Naive B cell (primary cell): ENCODE measurements around the gene RNF182. TPM values are rescaled to one million over a fixed set of nuclear protein-coding genes. Genes with fewer than 3 reads are reported as not detected.
A peak's percentile ranks its signal among the peaks of the same experiment; 100 is the strongest.
"Not testable (repeated sequence)": the region's sequence is repeated elsewhere in the genome, so short reads cannot be mapped to it uniquely, and the experiment has no call there.

Experiments used
- ATAC-seq, 2 donors: fragments of 150-1000 bp; cut with Tn5 transposase; 2 replicates each; pipeline ENCODE4 v1.10.0; 2021; ENCODE audit warnings: low read depth in 2 of 2, mild to moderate bottlenecking in 2 of 2, moderate library complexity in 2 of 2
- DNase-seq: peaks from one replicate; pipeline ENCODE4 v3.0.0; 2022
- H3K27ac Mint-ChIP-seq, 6 donors: one replicate each; pipeline ENCODE4 v1.8.0; 2020 to 2022; ENCODE audit warnings: mild to moderate bottlenecking in 6 of 6, mixed read lengths in 6 of 6, moderate library complexity in 5 of 6, inconsistent platforms in 2 of 6
- H3K27me3 Mint-ChIP-seq, 3 donors: one replicate each; pipeline ENCODE4 v1.8.0; 2021 to 2022; ENCODE audit warnings: mixed read lengths in 3 of 3, mild to moderate bottlenecking in 1 of 3
- H3K36me3 Mint-ChIP-seq, 2 donors: one replicate each; pipeline ENCODE4 v1.8.0; 2020 to 2022; ENCODE audit warnings: mixed read lengths in 2 of 2, inconsistent platforms in 1 of 2, mild to moderate bottlenecking in 1 of 2
- H3K4me1 Mint-ChIP-seq, 3 donors: one replicate each; pipeline ENCODE4 v1.8.0; 2020 to 2022; ENCODE audit warnings: mixed read lengths in 3 of 3, inconsistent platforms in 1 of 3, mild to moderate bottlenecking in 1 of 3, moderate library complexity in 1 of 3
- H3K4me3 Mint-ChIP-seq, 8 donors: one replicate each; pipeline ENCODE4 v1.8.0; 2020 to 2022; ENCODE audit warnings: mild to moderate bottlenecking in 8 of 8, mixed read lengths in 8 of 8, moderate library complexity in 8 of 8, inconsistent platforms in 2 of 8
- H3K9me3 Mint-ChIP-seq, 7 donors: one replicate each; pipeline ENCODE4 v1.8.0; 2020 to 2022; ENCODE audit warnings: mixed read lengths in 7 of 7, mild to moderate bottlenecking in 5 of 7, inconsistent platforms in 2 of 7, moderate library complexity in 1 of 7
- polyA plus RNA-seq, 6 donors: library from polyadenylated mRNA; unstranded; fragments of 300-500 nt; fragmentation: Illumina TruSeq; gene quantifications; one replicate each; pipeline ENCODE4 v1.2.3, GENCODE V29; 2021; ENCODE audit warnings: low read depth in 6 of 6

Gene RNF182
- polyA plus RNA-seq, 6 donors from 2014 or later = not detected

DNA sequence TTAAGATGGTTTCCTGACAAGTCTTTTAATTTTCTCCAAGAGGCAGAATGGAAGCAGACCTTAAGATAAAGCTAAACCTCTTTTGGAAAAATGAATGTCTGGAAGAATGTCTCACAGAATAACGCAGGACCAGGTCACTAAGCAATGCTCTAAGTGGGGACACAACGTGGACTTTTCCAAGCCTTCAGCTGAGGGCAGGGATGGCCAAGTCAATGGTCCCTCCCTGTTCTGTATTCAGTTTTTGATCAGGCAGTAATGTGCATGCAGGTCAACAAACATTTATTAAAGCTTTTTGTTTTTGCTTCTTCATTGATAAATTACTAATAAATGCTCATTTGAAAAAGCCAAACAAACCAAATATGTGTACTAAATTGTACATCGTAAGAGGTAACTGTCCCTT is 2.0 kb upstream of the RNF182 start:
- H3K36me3 Mint-ChIP-seq = no peaks in the 10 kb centered on the region
- peaks cover 0 to 4% (median 0%) of the 10 kb centered on the region in 7 donors for H3K9me3 Mint-ChIP-seq
- no peak for ATAC-seq
- peak overlapping the region in 1 of 8 donors; percentile 3 for H3K4me3 Mint-ChIP-seq
- peaks cover 40 to 45% (median 42%) of the 10 kb centered on the region in 3 donors for H3K27me3 Mint-ChIP-seq
- no peak for DNase-seq
- H3K4me1 Mint-ChIP-seq = peaks cover 14 to 17% (median 16%) of the 10 kb centered on the region in 3 donors
- H3K27ac Mint-ChIP-seq = no peak overlapping the region

DNA sequence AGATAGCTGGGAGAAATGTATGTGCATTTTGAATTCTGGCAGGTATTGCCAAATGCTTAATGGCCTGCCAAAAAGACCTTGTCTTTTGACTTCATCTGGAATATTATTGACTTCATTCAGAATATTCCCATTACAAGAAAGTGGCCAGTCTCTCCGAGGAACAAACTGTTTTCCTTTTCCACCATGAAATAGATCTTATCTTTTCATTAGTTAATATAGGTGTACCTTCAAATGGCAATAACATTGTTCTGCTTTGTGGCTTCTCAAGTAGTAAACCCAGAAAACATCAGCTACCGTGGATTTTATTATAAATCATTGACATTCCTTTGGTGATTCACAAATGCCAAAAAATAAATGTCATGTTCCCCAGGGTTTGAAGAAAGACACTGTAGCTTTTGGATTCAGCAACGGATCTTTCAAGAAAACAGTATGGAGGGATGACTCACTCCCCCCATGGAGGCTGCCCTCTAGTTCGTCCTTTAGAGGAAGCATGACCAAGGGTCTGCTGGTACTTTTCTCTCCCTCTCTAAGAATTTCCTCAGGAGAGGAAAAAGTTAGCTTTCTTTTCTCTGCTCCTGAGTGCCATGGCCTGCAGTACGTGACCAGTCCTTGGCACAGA is 1.1 kb upstream of the RNF182 start:
- DNase-seq (no peak), ATAC-seq (no peak)
- Mint-ChIP-seq H3K27ac (peak overlapping the region in 1 of 6 donors; percentile 39), H3K4me3 (peak overlapping the region in 6 of 8 donors; percentile 79 to 91 (median 88)), H3K4me1 (peaks cover 14 to 17% (median 16%) of the 10 kb centered on the region in 3 donors), H3K9me3 (peaks cover 0 to 4% (median 0%) of the 10 kb centered on the region in 7 donors), H3K27me3 (peaks cover 42 to 47% (median 46%) of the 10 kb centered on the region in 3 donors), H3K36me3 (no peaks in the 10 kb centered on the region)

DNA sequence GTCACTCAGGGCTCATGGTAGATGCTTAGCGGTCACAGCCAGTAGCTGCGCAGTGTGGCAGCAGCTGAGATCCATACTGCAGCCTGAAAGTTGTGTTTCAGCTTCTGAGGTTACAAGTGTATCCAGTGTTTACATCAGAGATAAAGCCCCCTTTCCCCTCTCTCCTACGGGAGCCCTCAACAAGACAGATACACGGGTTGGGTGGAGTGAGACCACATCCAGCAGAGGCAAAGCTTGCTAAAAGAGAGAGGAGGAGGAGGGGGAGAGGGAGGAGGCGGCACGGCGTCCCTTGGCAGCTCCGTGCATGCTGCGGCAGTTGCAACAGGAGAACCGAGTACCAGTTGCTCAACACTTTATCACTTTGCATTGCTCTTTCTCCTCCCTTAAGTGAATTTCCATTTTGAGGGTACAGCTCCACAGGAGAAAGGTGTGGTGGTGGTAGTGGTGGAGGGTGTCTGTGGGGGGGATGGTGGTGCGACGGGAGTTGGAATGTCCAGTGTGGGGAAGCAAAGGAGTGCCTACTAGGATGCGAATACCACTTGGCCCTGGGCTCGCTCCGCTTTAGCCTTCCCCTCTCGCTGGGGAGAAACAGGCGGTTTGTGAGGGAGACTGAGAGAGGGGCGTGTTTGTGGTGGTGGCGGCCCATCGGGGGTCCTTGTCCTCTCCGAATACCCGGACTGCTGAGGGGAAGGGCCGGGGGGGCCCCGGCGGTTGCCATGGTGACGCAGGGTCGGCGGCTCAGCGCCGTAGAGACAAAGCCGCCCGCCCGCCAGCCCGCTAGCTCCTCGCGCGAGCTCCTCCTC is 405 bp upstream of the RNF182 start:
- Mint-ChIP-seq H3K27ac (peak overlapping the region in 3 of 6 donors; percentile 39 to 94 (median 57)), H3K4me1 (peaks cover 14 to 17% (median 16%) of the 10 kb centered on the region in 3 donors), H3K27me3 (peaks cover 48 to 54% (median 49%) of the 10 kb centered on the region in 3 donors), H3K36me3 (no peaks in the 10 kb centered on the region), H3K9me3 (peaks cover 0 to 4% (median 0%) of the 10 kb centered on the region in 7 donors), H3K4me3 (peak overlapping the region; percentile 79 to 92 (median 88))
- peak; percentile 9 for DNase-seq
- peak; percentile 35 to 77 for ATAC-seq

DNA sequence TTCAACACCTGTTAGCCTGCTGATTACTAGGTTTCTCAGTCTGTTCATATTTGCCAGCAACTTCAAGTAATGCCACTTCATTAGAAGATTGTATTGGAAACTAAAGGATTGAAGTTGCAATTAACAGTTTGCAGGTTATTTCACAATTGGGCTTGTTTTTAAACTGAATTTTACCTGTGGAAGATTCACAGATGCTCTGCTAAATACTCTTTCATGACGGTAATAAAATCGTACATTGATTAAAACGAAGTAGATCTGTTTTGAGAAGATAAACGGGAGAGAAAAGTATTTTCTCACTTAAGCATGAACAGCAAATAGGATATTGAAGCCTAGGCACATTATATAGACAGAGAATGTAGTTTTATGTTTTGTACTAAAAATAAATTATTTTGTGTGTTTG is 1.6 kb downstream of the RNF182 start:
- no peaks in the 10 kb centered on the region for H3K36me3 Mint-ChIP-seq
- H3K27ac Mint-ChIP-seq = no peak overlapping the region
- DNase-seq (no peak), ATAC-seq (no peak)
- H3K4me3 Mint-ChIP-seq = peak overlapping the region in 1 of 8 donors; percentile 9
- H3K4me1 Mint-ChIP-seq = peaks cover 14 to 17% (median 16%) of the 10 kb centered on the region in 3 donors
- peaks cover 64 to 71% (median 66%) of the 10 kb centered on the region in 3 donors for H3K27me3 Mint-ChIP-seq
- peaks cover 0 to 4% (median 0%) of the 10 kb centered on the region in 7 donors for H3K9me3 Mint-ChIP-seq

DNA sequence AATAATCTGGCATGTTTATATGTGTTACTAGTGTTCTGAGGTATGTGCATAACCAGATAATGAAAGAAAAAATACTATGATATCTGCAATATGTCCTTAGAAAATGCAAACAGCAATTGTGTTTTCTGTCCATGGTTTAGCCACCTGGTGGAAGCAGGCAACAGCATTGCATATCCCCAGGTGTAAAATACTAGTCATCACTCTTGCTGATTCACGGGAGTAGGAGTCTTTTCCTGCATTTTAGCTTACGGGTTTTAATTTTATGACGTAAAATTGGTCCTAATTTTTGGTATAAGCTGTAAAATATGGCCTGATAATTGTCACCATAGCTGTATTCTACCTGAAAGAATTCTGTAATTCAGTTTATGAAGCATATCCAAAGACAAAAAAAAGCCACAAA is 2.5 kb downstream of the RNF182 start:
- Mint-ChIP-seq H3K4me3 (no peak overlapping the region), H3K9me3 (peaks cover 0 to 12% (median 5%) of the 10 kb centered on the region in 7 donors), H3K36me3 (no peaks in the 10 kb centered on the region), H3K27me3 (peaks cover 68 to 73% (median 71%) of the 10 kb centered on the region in 3 donors), H3K4me1 (peaks cover 14 to 17% (median 16%) of the 10 kb centered on the region in 3 donors), H3K27ac (no peak overlapping the region)
- DNase-seq (no peak), ATAC-seq (no peak)

DNA sequence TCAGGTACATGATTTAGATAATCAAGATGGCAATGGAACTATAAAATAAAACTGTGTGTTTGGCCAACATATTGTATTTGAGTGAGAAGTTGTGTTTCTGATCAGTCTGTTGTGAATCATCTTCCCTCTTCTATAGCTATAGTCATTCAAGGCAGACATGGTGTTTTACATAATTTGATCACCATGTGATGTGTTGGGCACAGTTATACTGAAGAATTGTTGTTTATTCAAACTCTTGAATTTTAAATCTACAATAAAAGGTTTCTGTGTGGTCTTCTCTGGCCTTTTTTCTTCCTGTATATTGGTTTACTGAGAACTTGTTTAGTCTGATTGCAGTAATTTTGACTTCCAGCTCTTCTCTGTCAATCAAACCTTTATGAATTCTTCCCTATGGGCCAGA is 4.4 kb downstream of the RNF182 start:
- Mint-ChIP-seq H3K27me3 (peaks cover 54 to 67% (median 62%) of the 10 kb centered on the region in 3 donors), H3K4me3 (no peak overlapping the region), H3K36me3 (no peaks in the 10 kb centered on the region), H3K9me3 (peaks cover 0 to 12% (median 5%) of the 10 kb centered on the region in 7 donors), H3K4me1 (peaks cover 11 to 12% (median 12%) of the 10 kb centered on the region in 3 donors), H3K27ac (no peak overlapping the region)
- ATAC-seq (no peak), DNase-seq (no peak)

DNA sequence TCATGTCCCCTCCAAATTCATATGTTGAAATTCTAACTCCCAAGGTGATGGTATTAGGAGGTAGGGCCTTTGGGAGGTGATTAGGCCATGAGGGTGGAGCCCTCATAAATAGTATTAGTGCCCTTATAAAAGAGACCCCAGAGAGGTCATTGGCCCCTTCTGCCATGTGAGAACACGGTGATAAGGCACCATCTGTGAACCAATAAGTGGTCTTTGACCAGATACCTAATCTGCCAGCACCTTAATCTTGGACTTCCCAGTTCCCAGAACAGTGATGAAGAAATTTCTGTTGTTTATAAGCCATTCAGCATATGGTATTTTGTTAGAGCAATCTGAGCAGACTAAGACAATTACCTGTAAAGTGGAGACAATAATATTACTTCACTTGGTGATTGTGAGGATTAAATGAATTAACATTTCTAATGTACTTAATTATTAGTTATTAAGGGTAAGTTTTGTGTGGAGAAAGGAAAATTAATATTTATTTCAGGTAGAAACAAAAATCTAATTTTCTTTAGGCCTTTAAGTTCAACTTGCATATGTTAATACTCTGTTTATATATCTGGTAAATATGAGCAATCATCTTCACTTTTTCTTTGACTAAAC is 7.1 kb downstream of the RNF182 start:
- peaks cover 2 to 6% (median 4%) of the 10 kb centered on the region in 3 donors for H3K4me1 Mint-ChIP-seq
- DNase-seq (no peak), ATAC-seq (no peak)
- peaks cover 36 to 43% (median 43%) of the 10 kb centered on the region in 3 donors for H3K27me3 Mint-ChIP-seq
- no peaks in the 10 kb centered on the region for H3K36me3 Mint-ChIP-seq
- no peak overlapping the region for H3K27ac Mint-ChIP-seq
- no peak overlapping the region for H3K4me3 Mint-ChIP-seq
- peaks cover 0 to 12% (median 5%) of the 10 kb centered on the region in 7 donors for H3K9me3 Mint-ChIP-seq

DNA sequence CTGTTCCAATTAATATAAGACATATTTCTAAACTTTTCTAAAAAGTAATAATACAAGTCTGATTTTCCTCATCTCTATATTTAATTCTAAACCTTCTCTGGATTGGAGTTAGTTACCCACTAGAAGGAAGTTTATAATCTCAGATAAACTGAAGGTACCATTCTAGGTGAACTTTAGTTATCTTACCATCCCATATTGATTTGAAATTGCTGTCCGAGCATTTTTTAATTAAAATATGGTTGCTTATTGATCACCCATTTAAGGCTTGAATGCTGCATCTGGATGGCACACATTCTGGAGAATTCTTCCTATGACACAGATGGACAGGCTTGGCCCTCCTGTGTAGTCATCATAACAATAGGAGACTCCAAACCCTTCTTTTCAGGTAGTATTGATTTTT is 8.0 kb downstream of the RNF182 start:
- H3K4me3 Mint-ChIP-seq = no peak overlapping the region
- H3K4me1 Mint-ChIP-seq = peaks cover 2 to 6% (median 4%) of the 10 kb centered on the region in 3 donors
- H3K27me3 Mint-ChIP-seq = peaks cover 27 to 35% (median 34%) of the 10 kb centered on the region in 3 donors
- H3K36me3 Mint-ChIP-seq = no peaks in the 10 kb centered on the region
- ATAC-seq (no peak), DNase-seq (no peak)
- peaks cover 0 to 12% (median 5%) of the 10 kb centered on the region in 7 donors for H3K9me3 Mint-ChIP-seq
- no peak overlapping the region for H3K27ac Mint-ChIP-seq

DNA sequence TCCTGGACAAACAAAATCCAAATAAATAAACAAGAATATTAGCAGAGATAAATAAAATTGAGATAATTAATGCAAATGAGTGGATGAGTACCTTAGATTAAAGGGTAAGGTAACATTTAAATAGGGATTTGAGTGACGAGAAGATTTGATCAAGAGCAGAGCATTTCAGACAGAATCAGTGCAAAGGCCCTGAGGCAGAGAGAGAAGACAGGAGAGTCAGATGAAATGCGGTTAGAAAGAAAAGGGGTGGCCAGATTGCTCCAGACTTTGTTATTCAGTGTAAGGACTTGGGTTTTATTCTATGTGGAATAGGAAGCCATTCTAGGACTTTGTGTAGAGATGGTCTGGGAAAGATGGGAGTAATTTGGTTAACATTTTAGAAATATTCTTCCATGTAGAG is 10.0 kb downstream of the RNF182 start:
- peaks cover 0 to 12% (median 5%) of the 10 kb centered on the region in 7 donors for H3K9me3 Mint-ChIP-seq

DNA sequence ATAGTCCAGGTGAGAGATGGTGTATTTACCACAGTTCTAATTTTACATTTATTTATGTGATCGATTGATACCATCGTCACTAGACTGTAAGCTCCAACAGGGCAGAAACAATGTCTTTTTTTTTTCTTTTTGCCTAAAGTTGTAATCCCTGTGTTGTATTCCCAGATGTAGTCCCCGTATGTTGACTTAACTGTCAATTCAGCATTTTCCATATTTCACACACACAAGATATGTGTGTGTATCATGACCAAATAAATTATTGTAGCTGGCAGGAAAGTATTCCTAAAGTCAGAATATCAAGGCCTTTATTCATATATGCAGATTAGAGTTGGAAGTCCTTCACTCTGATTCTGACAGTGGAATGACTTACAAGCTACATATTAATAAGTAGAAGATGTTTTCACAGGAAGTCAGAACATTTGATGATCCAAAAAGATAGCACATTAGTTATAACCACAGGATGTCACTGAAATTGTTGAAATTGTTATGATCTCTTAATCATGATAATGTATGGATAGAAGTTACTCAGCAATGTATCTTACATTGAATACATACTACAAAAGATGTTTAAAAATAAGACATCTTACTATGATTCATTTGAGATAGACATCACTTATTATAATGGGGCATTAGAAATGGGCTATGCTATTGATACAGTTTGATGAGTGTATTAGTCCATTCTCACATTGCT is 10.6 kb downstream of the RNF182 start:
- Mint-ChIP-seq H3K27me3 (peaks cover 13 to 15% (median 14%) of the 10 kb centered on the region in 3 donors), H3K4me1 (peaks cover 2 to 6% (median 4%) of the 10 kb centered on the region in 3 donors), H3K27ac (no peak overlapping the region), H3K4me3 (no peak overlapping the region), H3K36me3 (no peaks in the 10 kb centered on the region), H3K9me3 (peaks cover 0 to 12% (median 5%) of the 10 kb centered on the region in 7 donors)
- no peak for ATAC-seq
- no peak for DNase-seq

More for the DNA sequence above, 10.0 kb downstream of the RNF182 start:
- Mint-ChIP-seq H3K36me3 (no peaks in the 10 kb centered on the region), H3K27ac (no peak overlapping the region), H3K4me1 (peaks cover 2 to 6% (median 4%) of the 10 kb centered on the region in 3 donors), H3K4me3 (no peak overlapping the region), H3K27me3 (peaks cover 15 to 18% (median 15%) of the 10 kb centered on the region in 3 donors)
- ATAC-seq (no peak), DNase-seq (no peak)

DNA sequence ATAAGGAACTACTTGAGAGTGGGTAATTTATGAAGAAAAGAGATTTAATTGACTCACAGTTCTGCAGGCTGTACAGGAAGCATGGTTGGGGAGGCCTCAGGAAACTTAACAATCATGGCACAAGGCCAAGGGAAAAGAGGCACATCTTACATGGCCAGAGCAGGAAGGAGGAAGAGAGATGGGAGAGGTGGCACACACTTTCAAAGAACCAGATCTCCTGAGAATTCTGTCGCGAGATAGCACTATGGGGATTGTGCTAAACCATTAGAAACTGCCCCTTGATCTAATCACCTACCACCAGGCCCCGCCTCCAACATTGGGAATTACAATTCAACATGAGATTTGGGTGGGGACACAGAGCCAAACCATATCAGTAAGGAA is 11.1 kb downstream of the RNF182 start:
- not testable (repeated sequence) for H3K4me3 Mint-ChIP-seq, H3K27ac Mint-ChIP-seq, H3K36me3 Mint-ChIP-seq

DNA sequence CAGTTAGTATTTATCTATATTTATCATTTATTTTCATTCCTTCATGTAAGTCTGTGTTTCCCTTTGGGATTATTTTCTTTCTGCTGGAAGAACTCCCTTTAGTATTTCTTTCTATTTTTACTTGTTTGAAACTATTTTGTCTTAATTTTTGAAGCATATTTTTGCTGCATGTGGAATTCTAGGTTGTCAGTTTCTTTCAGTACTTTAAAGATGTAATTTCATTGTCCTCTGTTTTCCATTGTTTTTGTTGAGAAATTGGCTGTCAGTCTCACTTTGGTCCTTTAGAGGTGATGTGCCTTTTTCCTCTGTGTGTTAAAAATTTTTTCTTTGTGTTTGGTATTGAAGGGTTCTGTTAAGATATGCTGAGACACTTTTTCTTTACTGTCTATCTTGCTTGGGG is 17.1 kb downstream of the RNF182 start:
- ATAC-seq (no peak), DNase-seq (no peak)
- peaks cover 7 to 26% (median 19%) of the 10 kb centered on the region in 7 donors for H3K9me3 Mint-ChIP-seq
- H3K27ac Mint-ChIP-seq = no peak overlapping the region
- H3K36me3 Mint-ChIP-seq = peaks cover 9 to 27% of the 10 kb centered on the region in 2 donors
- H3K4me3 Mint-ChIP-seq = no peak overlapping the region
- peaks cover 12 to 34% (median 29%) of the 10 kb centered on the region in 3 donors for H3K27me3 Mint-ChIP-seq
- no peaks in the 10 kb centered on the region for H3K4me1 Mint-ChIP-seq

More for the DNA sequence above, 11.1 kb downstream of the RNF182 start:
- ATAC-seq, DNase-seq, H3K4me1 Mint-ChIP-seq, H3K27me3 Mint-ChIP-seq: not testable (repeated sequence)
- H3K9me3 Mint-ChIP-seq = peaks cover 0 to 12% (median 5%) of the 10 kb centered on the region in 7 donors

DNA sequence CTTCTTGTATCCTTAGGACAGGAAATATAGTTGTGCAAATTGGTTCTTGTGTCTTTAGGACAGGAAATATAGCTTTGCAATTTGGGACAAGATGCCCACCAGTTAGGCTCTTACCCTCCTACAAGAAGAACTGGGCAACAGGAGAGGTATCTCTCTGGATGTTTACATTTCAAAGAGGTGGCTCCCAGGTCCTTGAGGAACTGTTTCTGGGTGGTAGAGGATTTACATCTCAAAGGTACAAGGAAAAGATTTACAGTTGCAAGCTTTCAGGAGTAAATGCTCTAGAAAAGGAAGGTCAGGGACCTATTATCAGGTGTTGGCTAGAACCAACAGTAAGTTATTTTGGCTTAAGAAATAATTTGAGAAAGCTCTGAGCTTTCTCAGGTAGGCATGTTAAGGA is 19.2 kb downstream of the RNF182 start:
- peaks cover 7 to 38% (median 28%) of the 10 kb centered on the region in 7 donors for H3K9me3 Mint-ChIP-seq
- H3K4me3 Mint-ChIP-seq = no peak overlapping the region
- H3K36me3 Mint-ChIP-seq = peaks cover 14 to 35% of the 10 kb centered on the region in 2 donors
- H3K4me1 Mint-ChIP-seq = no peaks in the 10 kb centered on the region
- H3K27me3 Mint-ChIP-seq = peaks cover 12 to 37% (median 31%) of the 10 kb centered on the region in 3 donors
- DNase-seq = no peak
- ATAC-seq = no peak
- no peak overlapping the region for H3K27ac Mint-ChIP-seq
